ENCODE results near the gene TSPAN9. TPM values are rescaled to one million over a fixed set of nuclear protein-coding genes. Genes with fewer than 3 reads are reported as not detected.

TSPAN9 gene
- polyA plus RNA-seq, 3 donors = 0.15 to 0.34 (median 0.25) TPM

DNA sequence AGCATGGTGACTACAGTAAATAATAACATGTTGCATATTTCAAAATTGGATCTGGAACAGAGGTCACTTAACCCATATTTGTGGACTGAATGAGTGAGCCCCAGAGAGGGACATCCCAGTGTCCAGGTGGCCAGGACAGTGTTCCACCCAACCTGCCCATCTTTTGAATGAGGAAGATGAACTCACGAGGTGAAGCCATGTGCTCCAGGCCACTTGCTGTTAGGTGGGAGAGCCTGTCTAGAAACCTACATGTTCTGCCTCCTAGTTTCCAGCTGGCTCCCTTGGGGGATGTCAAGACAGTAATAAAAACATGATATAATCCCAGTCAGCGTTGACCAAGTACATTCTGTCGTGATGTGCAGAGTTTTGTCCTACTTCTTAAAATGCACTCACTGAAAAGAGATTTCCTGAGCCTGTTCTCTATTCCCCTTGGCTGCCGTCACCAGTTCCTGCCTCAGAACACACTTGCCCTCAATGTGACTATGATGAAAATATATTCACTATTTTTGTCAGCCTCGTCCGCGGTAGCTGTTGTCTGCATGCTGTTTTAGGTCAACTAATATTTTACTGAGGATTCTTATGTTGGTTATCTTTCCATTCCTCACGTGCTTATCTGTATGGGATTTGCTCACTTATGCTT, 25.7 kb downstream of the TSPAN9 start:
- intact Hi-C loops (cut with micrococcal nuclease) = no loop called here
- no peaks in the 10 kb centered on the region for H3K36me3 ChIP-seq (replicated peaks in 1 of 2; ENCODE audit: control insufficient read depth in 1 of 2, insufficient read depth in 2 of 2, low read length in 2 of 2)
- peaks cover 15 to 30% (median 20%) of the 10 kb centered on the region in 7 donors for H3K9me3 Mint-ChIP-seq
- H3K27me3 ChIP-seq (ENCODE audit: control insufficient read depth in 2 of 2, insufficient read depth in 2 of 2, low read length in 2 of 2) = peaks cover 0 to 3% of the 10 kb centered on the region in 2 donors
- no peak overlapping the region for H3K4me3 Mint-ChIP-seq
- TF ChIP-seq, protein P1, sequence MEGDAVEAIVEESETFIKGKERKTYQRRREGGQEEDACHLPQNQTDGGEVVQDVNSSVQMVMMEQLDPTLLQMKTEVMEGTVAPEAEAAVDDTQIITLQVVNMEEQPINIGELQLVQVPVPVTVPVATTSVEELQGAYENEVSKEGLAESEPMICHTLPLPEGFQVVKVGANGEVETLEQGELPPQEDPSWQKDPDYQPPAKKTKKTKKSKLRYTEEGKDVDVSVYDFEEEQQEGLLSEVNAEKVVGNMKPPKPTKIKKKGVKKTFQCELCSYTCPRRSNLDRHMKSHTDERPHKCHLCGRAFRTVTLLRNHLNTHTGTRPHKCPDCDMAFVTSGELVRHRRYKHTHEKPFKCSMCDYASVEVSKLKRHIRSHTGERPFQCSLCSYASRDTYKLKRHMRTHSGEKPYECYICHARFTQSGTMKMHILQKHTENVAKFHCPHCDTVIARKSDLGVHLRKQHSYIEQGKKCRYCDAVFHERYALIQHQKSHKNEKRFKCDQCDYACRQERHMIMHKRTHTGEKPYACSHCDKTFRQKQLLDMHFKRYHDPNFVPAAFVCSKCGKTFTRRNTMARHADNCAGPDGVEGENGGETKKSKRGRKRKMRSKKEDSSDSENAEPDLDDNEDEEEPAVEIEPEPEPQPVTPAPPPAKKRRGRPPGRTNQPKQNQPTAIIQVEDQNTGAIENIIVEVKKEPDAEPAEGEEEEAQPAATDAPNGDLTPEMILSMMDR (IDR thresholded peaks at IDR 0.05) = no peak
- H4K20me1 ChIP-seq (ENCODE audit: insufficient read depth, low read length) = no peaks in the 10 kb centered on the region
- no peaks in the 10 kb centered on the region for H3K4me1 ChIP-seq (ENCODE audit: control insufficient read depth in 1 of 2, insufficient read depth in 2 of 2, low read length in 2 of 2)
- no peak overlapping the region for H3K9ac ChIP-seq (ENCODE audit: insufficient read depth, low read length, poor library complexity, severe bottlenecking)
- no peaks in the 10 kb centered on the region for H3K79me2 ChIP-seq (ENCODE audit: insufficient read depth, low read length)
- peaks cover 7 to 10% of the 10 kb centered on the region in 2 donors for H3K9me3 ChIP-seq (replicated peaks in 1 of 2; ENCODE audit: control insufficient read depth in 1 of 2, insufficient read depth in 1 of 2, low read length in 2 of 2)
- H2AFZ ChIP-seq (ENCODE audit: insufficient read depth, low read depth, low read length, poor library complexity, severe bottlenecking) = no peak overlapping the region
- no peak overlapping the region for H3K27ac Mint-ChIP-seq
- no peak for DNase-seq
- H3K4me3 ChIP-seq (replicated peaks in 1 of 3; ENCODE audit: low read depth in 2 of 3, low read length in 3 of 3) = no peak overlapping the region
- peaks cover 5 to 53% (median 14%) of the 10 kb centered on the region in 3 donors for H3K27me3 Mint-ChIP-seq (ENCODE audit: low read depth in 3 of 3)
- no peak overlapping the region for H3K27ac ChIP-seq (ENCODE audit: low read depth in 1 of 2, low read length in 2 of 2)
- no peaks in the 10 kb centered on the region for H3K4me1 Mint-ChIP-seq
- no peak overlapping the region for H3K4me2 ChIP-seq (replicated peaks; ENCODE audit: extremely low read depth, low read length, poor library complexity, severe bottlenecking)
- 66% methylated on average over 3 of the region's 8 CpGs for WGBS (ENCODE audit: insufficient coverage)
- no peaks in the 10 kb centered on the region for H3K36me3 Mint-ChIP-seq

DNA sequence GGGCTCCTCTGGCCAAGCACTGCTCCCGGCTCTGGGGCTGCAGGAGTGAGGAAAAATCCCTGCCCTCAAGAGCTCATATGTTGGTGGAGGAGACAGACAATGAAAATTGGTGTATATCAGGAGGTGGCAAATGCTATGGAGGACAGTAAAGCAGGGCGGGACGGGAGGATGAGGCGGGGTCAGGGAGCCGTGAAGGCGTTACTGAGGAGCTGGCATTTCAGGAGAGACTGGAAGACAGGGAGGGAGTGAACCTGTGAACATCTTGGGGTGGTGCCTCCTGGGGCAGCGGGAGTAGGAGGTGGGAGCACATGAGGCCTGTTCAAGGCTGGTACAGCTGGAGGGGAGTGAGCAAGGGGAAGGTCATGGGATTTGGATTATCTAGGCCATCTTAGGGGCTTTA, 26.6 kb downstream of the TSPAN9 start:
- no peak for DNase-seq
- Histone ChIP-seq H3K27me3 (ENCODE audit: control insufficient read depth in 2 of 2, insufficient read depth in 2 of 2, low read length in 2 of 2) (peaks cover 0 to 3% of the 10 kb centered on the region in 2 donors), H3K27ac (ENCODE audit: low read depth in 1 of 2, low read length in 2 of 2) (no peak overlapping the region), H3K9ac (ENCODE audit: insufficient read depth, low read length, poor library complexity, severe bottlenecking) (no peak overlapping the region), H3K79me2 (ENCODE audit: insufficient read depth, low read length) (no peaks in the 10 kb centered on the region), H2AFZ (ENCODE audit: insufficient read depth, low read depth, low read length, poor library complexity, severe bottlenecking) (no peak overlapping the region), H3K4me1 (ENCODE audit: control insufficient read depth in 1 of 2, insufficient read depth in 2 of 2, low read length in 2 of 2) (no peaks in the 10 kb centered on the region), H3K9me3 (replicated peaks in 1 of 2; ENCODE audit: control insufficient read depth in 1 of 2, insufficient read depth in 1 of 2, low read length in 2 of 2) (peaks cover 1 to 3% of the 10 kb centered on the region in 2 donors), H3K4me2 (replicated peaks; ENCODE audit: extremely low read depth, low read length, poor library complexity, severe bottlenecking) (no peak overlapping the region), H4K20me1 (ENCODE audit: insufficient read depth, low read length) (no peaks in the 10 kb centered on the region), H3K4me3 (replicated peaks in 1 of 3; ENCODE audit: low read depth in 2 of 3, low read length in 3 of 3) (no peak overlapping the region), H3K36me3 (replicated peaks in 1 of 2; ENCODE audit: control insufficient read depth in 1 of 2, insufficient read depth in 2 of 2, low read length in 2 of 2) (no peaks in the 10 kb centered on the region)
- intact Hi-C loops (cut with micrococcal nuclease) = no loop called here
- H3K27ac Mint-ChIP-seq = no peak overlapping the region
- no peaks in the 10 kb centered on the region for H3K4me1 Mint-ChIP-seq
- TF ChIP-seq, protein P1 (IDR thresholded peaks at IDR 0.05) = no peak
- H3K4me3 Mint-ChIP-seq = no peak overlapping the region
- WGBS (ENCODE audit: insufficient coverage) = 93% methylated on average over 6 of the region's 7 CpGs
- H3K9me3 Mint-ChIP-seq = peaks cover 10 to 24% (median 14%) of the 10 kb centered on the region in 7 donors
- H3K36me3 Mint-ChIP-seq = no peaks in the 10 kb centered on the region
- peaks cover 9 to 52% (median 11%) of the 10 kb centered on the region in 3 donors for H3K27me3 Mint-ChIP-seq (ENCODE audit: low read depth in 3 of 3)
